ENCODE measurements around the gene TBC1D17. TPM values are rescaled to one million over a fixed set of nuclear protein-coding genes. Genes with fewer than 3 reads are reported as not detected.

The TBC1D17 gene
- total RNA-seq, 2 experiments from 2014 or later: 26.3 to 27.4 TPM

GRCh38 chr19:49858088-49858985, 19.2 kb upstream of the TBC1D17 start:
- ChIA-PET POLR2A (interaction anchor here (0.6 kb wide), 2 partner anchors 136 to 489 kb away, joined by 3 to 10 read pairs; no protein-coding TSS in a partner anchor), CTCF (no interaction called here)

- CTCF ChIA-PET: no interaction called here
- POLR2A ChIA-PET: no interaction called here
Observed at GRCh38 chr19:49859682-49860335, 17.7 kb upstream of the TBC1D17 start.

GRCh38 chr19:49860336-49861102, 17.0 kb upstream of the TBC1D17 start:
- POLR2A ChIA-PET: no interaction called here
- CTCF ChIA-PET: no interaction called here

- ChIA-PET CTCF (no interaction called here), POLR2A (no interaction called here)
Observed at GRCh38 chr19:49861107-49861506, 16.4 kb upstream of the TBC1D17 start.

- ChIA-PET POLR2A (no interaction called here), CTCF (interaction anchor here (1.6 kb wide), 1 partner anchor 13 kb away, joined by 3 read pairs; no protein-coding TSS in a partner anchor)
Observed at GRCh38 chr19:49861541-49862378, 15.7 kb upstream of the TBC1D17 start.

- POLR2A ChIA-PET: interaction anchor here (1.4 kb wide), 1 partner anchor 10 kb away, joined by 10 read pairs; no protein-coding TSS in a partner anchor
- CTCF ChIA-PET: interaction anchor here (1.3 to 1.6 kb wide), 2 partner anchors 12 kb away, joined by 3 to 4 read pairs; partner anchors contain the start of gene PTOV1
Observed at GRCh38 chr19:49862391-49863253, 14.9 kb upstream of the TBC1D17 start.

GRCh38 chr19:49863254-49863934, 14.1 kb upstream of the TBC1D17 start:
- ChIA-PET POLR2A (interaction anchor here (1.4 to 1.7 kb wide), 2 partner anchors 10 to 13 kb away, joined by 5 to 10 read pairs; partner anchors contain the start of gene PTOV1), CTCF (interaction anchor here (1.3 to 1.6 kb wide), 2 partner anchors 11 to 13 kb away, joined by 3 to 4 read pairs; partner anchors contain the start of gene PTOV1)

GRCh38 chr19:49863935-49864320, 13.6 kb upstream of the TBC1D17 start:
- POLR2A ChIA-PET: interaction anchor here (1.4 to 1.7 kb wide), 2 partner anchors 11 to 14 kb away, joined by 5 to 10 read pairs; partner anchors contain the start of gene PTOV1
- CTCF ChIA-PET: interaction anchor here (1.3 kb wide), 1 partner anchor 13 kb away, joined by 4 read pairs; the partner anchor contains the start of gene PTOV1

- ChIA-PET POLR2A (interaction anchor here (0.6 to 1.7 kb wide), 3 partner anchors 11 to 60 kb away, joined by 3 to 5 read pairs (median 4); partner anchors contain the start of gene PTOV1), CTCF (interaction anchor here (0.7 to 1.1 kb wide), 3 partner anchors 63 to 147 kb away, joined by 3 to 5 read pairs (median 3); partner anchors contain the start of genes ATF5 and NUP62)
Observed at GRCh38 chr19:49864890-49865289, 12.6 kb upstream of the TBC1D17 start.

- POLR2A ChIA-PET: interaction anchor here (0.5 to 1.4 kb wide), 7 partner anchors 9 to 71 kb away, joined by 3 to 9 read pairs (median 4); partner anchors contain the start of gene PTOV1
- CTCF ChIA-PET: interaction anchor here (0.6 kb wide), 1 partner anchor 469 kb away, joined by 5 read pairs; no protein-coding TSS in a partner anchor
Observed at GRCh38 chr19:49866933-49867782, 10.3 kb upstream of the TBC1D17 start, which contains the start of gene PNKP. Gene PNKP (minus strand): TSS chr19:49867576. CDS start chr19:49867204, 372 bp downstream.

- CTCF ChIA-PET: interaction anchor here (1.0 to 1.2 kb wide), 3 partner anchors 18 to 60 kb away, joined by 3 to 5 read pairs (median 3); partner anchors contain the start of genes ATF5, NUP62 and PTOV1
- POLR2A ChIA-PET: interaction anchor here (0.6 to 1.2 kb wide), 5 partner anchors 15 to 21 kb away, joined by 3 to 5 read pairs (median 3); partner anchors contain the start of gene PTOV1
Observed at GRCh38 chr19:49869009-49869483, 8.5 kb upstream of the TBC1D17 start.

- ChIA-PET CTCF (interaction anchor here (0.5 to 1.2 kb wide), 4 partner anchors 17 to 60 kb away, joined by 3 to 5 read pairs (median 3); partner anchors contain the start of genes ATF5, NUP62 and PTOV1), POLR2A (interaction anchor here (0.9 to 1.2 kb wide), 4 partner anchors 15 to 21 kb away, joined by 3 to 5 read pairs (median 3); partner anchors contain the start of gene PTOV1)
Observed at GRCh38 chr19:49869484-49870308, 7.8 kb upstream of the TBC1D17 start.

- POLR2A ChIA-PET: no interaction called here
- CTCF ChIA-PET: interaction anchor here (0.5 kb wide), 1 partner anchor 17 kb away, joined by 3 read pairs; no protein-coding TSS in a partner anchor
Observed at GRCh38 chr19:49870309-49870901, 7.1 kb upstream of the TBC1D17 start.
